Activated CD4-positive, alpha-beta T cell treated with anti-CD3 and anti-CD28 coated beads for 24 hours (primary cell): ENCODE data around the gene USP40.

Source experiments
- DNase-seq, 2 donors: peaks; one replicate each; pipeline ENCODE4 v3.0.0-alpha.2; 2020; ENCODE audit warnings: low read depth in 2 of 2

USP40 gene

GRCh38 chr2:233426619-233427342, 139.8 kb downstream of the USP40 start:
- peak; percentile 56 to 61 for DNase-seq
